HG03095 (cell line): ENCODE results near the gene LGALS8.

Experiments used
- ATAC-seq: cut with Tn5 transposase; IDR thresholded peaks from one replicate; pipeline ENCODE4 v1.9.1; 2021; ENCODE audit warnings: moderate library complexity; ENCODE audit not compliant: unreplicated experiment

Gene LGALS8

GRCh38 chr1:236509203-236509602, 14.6 kb upstream of the LGALS8 start:
- no peak for ATAC-seq

GRCh38 chr1:236509647-236510401, 14.0 kb upstream of the LGALS8 start:
- no peak for ATAC-seq

- no peak for ATAC-seq
These were observed 11.9 kb upstream of the LGALS8 start for GRCh38 chr1:236511735-236512418.

DNA sequence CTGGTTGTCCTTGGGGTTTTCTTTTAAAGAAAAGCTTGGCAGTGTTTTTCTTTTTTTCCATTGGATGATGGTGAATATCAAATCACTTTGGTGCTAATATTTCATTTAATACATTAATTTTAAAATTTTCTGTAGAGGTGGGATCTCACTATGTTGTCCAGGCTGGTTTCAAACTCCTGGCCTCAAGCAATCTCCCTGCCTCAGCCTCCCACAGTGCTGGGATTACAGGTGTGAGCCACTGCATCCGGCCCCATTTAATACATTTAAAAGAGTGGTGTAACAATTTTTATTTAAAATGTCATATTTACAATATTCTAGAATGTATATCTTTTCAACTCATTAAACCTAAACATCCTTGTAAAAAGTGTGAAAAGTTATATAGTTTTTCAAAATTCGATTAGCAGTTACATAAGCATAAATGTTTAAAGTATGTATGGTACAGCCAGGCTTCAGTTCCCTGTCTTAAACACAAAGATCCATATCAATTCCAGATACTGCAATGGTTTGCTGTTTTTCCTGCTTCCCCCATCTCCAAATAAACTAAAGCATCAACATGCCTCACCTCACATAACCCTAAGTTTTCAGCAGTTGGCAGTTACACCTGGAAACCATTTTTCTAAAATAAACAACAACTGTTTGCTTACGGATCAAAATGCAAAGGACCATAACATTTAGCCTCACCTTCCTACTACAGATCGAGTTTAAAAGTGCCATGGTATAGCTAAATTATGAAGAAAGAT, 8.9 kb upstream of the LGALS8 start:
- ATAC-seq = no peak

GRCh38 chr1:236515443-236515958, 8.3 kb upstream of the LGALS8 start:
- no peak for ATAC-seq

DNA sequence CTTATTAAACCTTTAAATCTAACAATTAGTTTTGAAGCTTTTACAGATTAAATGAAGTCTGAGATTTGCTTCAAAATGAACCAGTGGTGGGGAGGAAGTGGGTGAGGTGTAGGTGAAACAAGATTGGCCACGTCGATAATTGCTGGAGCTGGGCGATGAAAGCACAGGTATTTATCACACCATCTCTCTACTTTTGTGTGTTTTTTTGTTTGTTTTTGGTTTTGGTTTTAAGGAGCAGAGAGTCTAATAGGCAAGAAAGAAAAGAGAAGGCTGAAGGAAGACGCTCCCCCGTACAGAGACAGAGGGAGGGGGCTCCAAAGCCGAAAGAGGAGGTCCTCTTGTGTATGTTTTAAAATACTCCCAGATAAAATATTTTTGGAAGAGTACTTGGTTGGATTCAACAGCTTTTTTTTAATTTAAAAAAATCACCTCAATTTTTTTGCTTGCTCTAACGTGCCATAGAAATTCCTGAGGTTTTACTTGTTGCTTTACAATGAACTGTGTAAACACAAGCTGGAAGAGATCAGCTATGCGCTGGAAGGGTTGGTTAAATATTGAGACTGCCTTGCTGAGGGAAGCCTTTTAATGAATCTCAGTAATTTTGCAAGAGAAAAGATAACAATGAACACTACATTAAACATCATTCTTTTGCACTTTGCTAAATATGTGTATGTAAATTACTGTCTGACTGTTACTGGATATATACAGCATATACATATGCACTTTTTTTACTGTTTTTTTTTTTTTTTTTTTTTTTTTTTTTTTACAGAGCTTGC, 6.7 kb upstream of the LGALS8 start:
- no peak for ATAC-seq

DNA sequence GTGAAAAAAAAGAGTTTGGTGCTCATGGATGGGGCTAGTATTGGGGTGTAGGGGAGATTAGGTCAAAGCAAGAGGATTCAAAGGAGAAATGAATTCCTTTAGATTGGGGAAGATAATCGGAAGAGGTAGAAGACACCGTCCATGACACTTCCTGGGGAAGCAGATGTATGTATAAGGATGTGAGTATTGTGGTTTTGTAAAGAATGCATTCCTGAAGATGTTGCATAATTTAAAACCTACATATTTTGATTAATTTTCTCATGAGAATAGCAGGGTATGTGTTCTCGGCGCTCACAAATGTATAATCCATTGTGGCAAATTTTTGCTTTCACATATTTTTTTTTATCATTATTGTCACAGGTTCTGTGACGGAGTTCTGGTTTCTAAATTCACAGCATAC, 5.5 kb upstream of the LGALS8 start:
- no peak for ATAC-seq

GRCh38 chr1:236520445-236521005, 3.3 kb upstream of the LGALS8 start:
- ATAC-seq = no peak

DNA sequence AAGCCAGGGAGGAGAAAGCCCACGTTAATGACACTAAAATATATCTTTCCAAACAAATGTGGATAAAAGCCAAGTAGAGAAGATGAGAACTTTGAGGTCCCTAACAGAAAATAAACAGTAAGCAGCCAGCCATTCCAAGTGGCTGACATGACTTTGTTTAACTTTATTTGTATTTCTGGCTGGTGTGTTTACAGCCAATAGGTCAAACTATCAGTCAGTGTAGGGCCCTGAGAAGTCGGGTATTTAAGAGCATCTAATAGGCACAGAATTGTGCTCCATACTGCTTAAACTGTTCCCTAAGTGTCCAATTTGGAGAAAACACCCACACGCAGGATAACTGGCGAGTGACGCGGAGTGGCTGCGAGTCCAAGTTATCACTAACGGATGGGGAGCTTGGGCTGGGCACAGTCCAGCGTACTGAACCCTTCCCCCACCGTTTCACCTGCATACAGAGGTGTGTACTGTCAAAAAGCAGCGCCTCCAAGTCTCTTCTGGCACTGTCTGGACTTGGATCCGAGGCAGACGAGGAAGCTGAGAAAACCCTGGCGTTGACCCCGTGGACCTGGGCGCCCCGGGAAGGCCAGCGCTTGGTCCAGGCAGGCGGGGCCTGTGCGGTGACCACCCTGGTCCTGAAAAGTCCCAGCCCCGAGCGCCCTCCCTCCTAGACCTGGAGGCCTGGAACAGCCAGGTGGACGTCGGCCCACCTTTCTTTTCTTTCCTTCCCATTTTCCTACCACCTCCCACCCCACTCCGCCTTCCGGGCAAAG, 662 bp upstream of the LGALS8 start:
- ATAC-seq = no peak

- peak; percentile 87 for ATAC-seq
These were observed 536 bp downstream of the LGALS8 start for GRCh38 chr1:236524142-236524894.

GRCh38 chr1:236524895-236525184, 1.1 kb downstream of the LGALS8 start:
- ATAC-seq = no peak

GRCh38 chr1:236526079-236526478, 2.3 kb downstream of the LGALS8 start:
- ATAC-seq = no peak

- no peak for ATAC-seq
These were observed 6.5 kb downstream of the LGALS8 start for GRCh38 chr1:236530286-236530685.

DNA sequence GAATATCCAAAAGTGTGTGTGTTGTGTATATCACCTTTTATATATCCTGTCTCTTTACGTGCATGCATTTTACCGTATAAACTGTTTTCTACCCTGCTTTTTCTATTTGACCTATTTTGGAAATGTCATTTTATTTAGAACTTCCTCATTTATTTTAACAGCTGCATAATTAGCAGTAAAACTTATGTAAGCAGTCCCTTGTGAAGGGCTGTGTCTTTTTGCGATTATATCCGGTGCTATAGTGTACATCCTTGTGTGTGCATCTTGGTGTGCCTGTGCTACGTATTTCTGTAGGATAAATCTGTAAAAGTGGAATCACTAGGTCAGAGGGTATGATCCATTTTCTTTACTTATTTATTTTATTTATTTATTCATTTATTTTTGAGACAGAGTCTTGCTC, 7.2 kb downstream of the LGALS8 start:
- no peak for ATAC-seq

- no peak for ATAC-seq
These were observed 9.1 kb downstream of the LGALS8 start for GRCh38 chr1:236532850-236533249.

DNA sequence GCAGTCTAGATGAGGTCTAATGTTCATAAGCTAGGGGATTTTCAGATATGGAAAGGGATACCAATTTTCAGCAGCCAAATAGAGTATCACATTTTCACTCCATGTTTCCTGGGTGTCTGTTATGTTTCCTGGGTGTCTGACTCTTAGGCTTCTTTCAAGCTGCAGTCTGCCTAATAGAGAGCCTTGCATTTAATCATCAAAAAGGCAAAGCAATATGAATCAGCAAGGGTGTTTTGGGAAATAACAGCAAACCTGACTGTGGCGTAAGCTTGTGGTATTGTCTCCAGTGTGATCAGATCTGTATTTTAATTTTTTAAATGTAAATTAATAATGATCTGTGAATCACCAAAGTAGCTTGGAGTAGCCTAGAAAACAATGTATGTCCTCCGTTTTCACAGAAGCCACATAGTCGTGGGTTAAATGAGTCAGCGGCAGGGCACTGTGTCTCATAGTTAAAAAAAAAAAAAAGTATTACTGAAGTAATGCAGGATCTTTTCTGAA, 10.4 kb downstream of the LGALS8 start:
- ATAC-seq = no peak

- ATAC-seq = no peak
These were observed 11.4 kb downstream of the LGALS8 start for GRCh38 chr1:236535190-236535589.

- no peak for ATAC-seq
These were observed 11.9 kb downstream of the LGALS8 start for GRCh38 chr1:236535662-236536161.

GRCh38 chr1:236536540-236536939, 12.8 kb downstream of the LGALS8 start:
- ATAC-seq = no peak
